ENCODE results near the gene KCNE5.
"Not testable (repeated sequence)": the region's sequence is repeated elsewhere in the genome, so short reads cannot be mapped to it uniquely, and the experiment has no call there.

KCNE5 gene

GRCh38 chrX:109601486-109601885, 23.5 kb downstream of the KCNE5 start:
- no peak for DNase-seq

- no peak for DNase-seq
Measured at GRCh38 chrX:109600237-109600651, 24.7 kb downstream of the KCNE5 start.

GRCh38 chrX:109596015-109596414, 29.0 kb downstream of the KCNE5 start:
- no peak for DNase-seq

- no peak for DNase-seq
Measured at GRCh38 chrX:109590176-109590575, 34.8 kb downstream of the KCNE5 start.

- no peak for DNase-seq
Measured at GRCh38 chrX:109585488-109585887, 39.5 kb downstream of the KCNE5 start.

- no peak for DNase-seq
Measured at GRCh38 chrX:109578916-109579315, 46.1 kb downstream of the KCNE5 start.

- no peak for DNase-seq
Measured at GRCh38 chrX:109577055-109577454, 47.9 kb downstream of the KCNE5 start.

GRCh38 chrX:109576083-109576482, 48.9 kb downstream of the KCNE5 start:
- DNase-seq = not testable (repeated sequence)

All from SW 1271 (cell line).